Thyroid gland (tissue), 4 donors: ENCODE measurements around the gene ITPRIPL2. TPM values are rescaled to one million over a fixed set of nuclear protein-coding genes. Genes with fewer than 3 reads are reported as not detected.

Source experiments
- DNase-seq, 2 donors: peaks; one replicate each; pipeline ENCODE4 v3.0.0-alpha.2; 2019
- H3K27ac ChIP-seq, 3 donors: fragments of 200-600 bp; sonication (generic); 1 replicate in 2 of 3; 2 replicates in 1 of 3; pipeline ENCODE4 v1.5.1; 2016 to 2019; ENCODE audit warnings: mild to moderate bottlenecking in 1 of 3, moderate library complexity in 1 of 3
- H3K27me3 ChIP-seq: fragments of 200-600 bp; sonication (generic); one replicate; pipeline ENCODE4 v1.5.1; 2019
- H3K36me3 ChIP-seq, 2 donors: fragments of 200-600 bp; sonication (generic); one replicate each; pipeline ENCODE4 v1.5.1; 2016 to 2019
- H3K4me1 ChIP-seq, 2 donors: fragments of 200-600 bp; sonication (generic); one replicate each; pipeline ENCODE4 v1.5.1; 2017 to 2019
- H3K4me3 ChIP-seq, 3 donors: fragments of 200-600 bp; sonication (generic); replicated peaks in 1 of 3; 1 replicate in 2 of 3; 2 replicates in 1 of 3; pipeline ENCODE4 v1.5.1; 2016; ENCODE audit warnings: mild to moderate bottlenecking in 1 of 3
- H3K9me3 ChIP-seq: fragments of 200-600 bp; sonication (generic); one replicate; pipeline ENCODE4 v1.5.1; 2017
- CTCF ChIP-seq, 6 experiments: fragments of 200-600 bp in 3 of 6; fragments of 450-650 bp in 3 of 6; sonication (generic) in 3 of 6; IDR thresholded peaks; one replicate each; pipeline ENCODE4 v1.5.1; 2016 to 2019; ENCODE audit warnings: antibody characterized with exemption in 6 of 6, mild to moderate bottlenecking in 2 of 6, inconsistent platforms in 1 of 6, moderate library complexity in 1 of 6
- POLR2A ChIP-seq, 2 donors: fragments of 450-650 bp; IDR thresholded peaks; one replicate each; pipeline ENCODE4 v1.6.1; 2017; ENCODE audit warnings: antibody characterized with exemption in 2 of 2, mild to moderate bottlenecking in 2 of 2, moderate library complexity in 1 of 2
- WGBS, 2 donors: methylation state at CpG; one replicate each; pipeline ENCODE4 v1.1.5; 2017; 5-methylcytosine and 5-hydroxymethylcytosine counted together
- intact Hi-C: fragments of 100-400 bp; cut with DNase I; formaldehyde crosslinking; loops from one replicate; pipeline ENCODE4 v1.15.1; 2023
- total RNA-seq, 4 donors: library from RNA; depleted of rRNA; stranded (reverse); fragments of >200 nt; gene quantifications; one replicate each; pipeline ENCODE4 v1.2.3, GENCODE V29; 2016

The ITPRIPL2 gene
- total RNA-seq, 4 donors from 2014 or later: 34.2 to 47.0 (median 39.7) TPM

DNA sequence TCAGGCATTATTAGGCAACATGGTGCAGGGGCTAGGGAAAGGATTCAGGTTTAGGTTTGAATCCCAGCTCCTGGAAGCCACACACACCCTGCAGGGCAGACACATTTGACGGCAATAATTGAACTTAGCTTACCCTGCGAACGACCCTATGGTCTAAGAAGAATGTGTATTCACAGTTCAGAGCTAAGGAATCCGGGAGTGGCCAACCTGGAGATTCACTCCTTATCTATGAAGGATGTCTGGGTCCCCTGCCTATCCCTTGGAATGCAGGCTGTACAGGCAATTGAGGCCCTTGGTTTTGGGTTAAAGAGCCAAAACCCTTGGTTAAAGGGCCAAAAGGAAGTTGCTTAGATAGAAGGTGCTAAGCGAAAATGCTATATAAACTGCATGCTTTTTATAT lies 51.3 kb downstream of the ITPRIPL2 start:
- intact Hi-C loops: loop anchor here (5.0 to 10.0 kb wide), 2 partner anchors 78 to 340 kb away; no protein-coding TSS in a partner anchor

DNA sequence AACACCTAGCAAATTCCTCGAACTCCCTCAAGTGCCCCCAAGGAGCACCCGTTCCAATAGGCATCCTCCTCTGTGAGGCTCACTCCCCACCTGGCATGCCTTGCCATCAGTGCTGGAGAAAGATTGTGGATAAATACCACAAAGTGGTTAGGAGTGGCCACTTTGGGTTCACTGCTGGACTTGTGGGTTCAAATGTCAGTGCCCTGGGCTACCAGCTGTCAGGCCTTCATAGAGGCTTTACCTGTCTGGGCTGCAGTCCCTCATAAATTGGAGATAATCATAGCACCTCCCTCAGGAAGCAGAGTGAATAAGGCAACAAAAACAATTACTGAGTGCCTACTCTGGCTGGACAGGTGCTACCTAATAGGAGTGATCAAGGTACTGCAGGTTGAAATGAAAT lies 52.7 kb downstream of the ITPRIPL2 start:
- Histone ChIP-seq H3K27ac (no peak overlapping the region), H3K27me3 (no peaks in the 10 kb centered on the region), H3K9me3 (no peaks in the 10 kb centered on the region), H3K4me3 (no peak overlapping the region), H3K36me3 (no peaks in the 10 kb centered on the region), H3K4me1 (peaks cover 9 to 10% of the 10 kb centered on the region in 2 donors)
- 37 to 41% methylated on average over 2 of the region's 2 CpGs for WGBS, 2 donors
- no peak for TF ChIP-seq CTCF (IDR thresholded peaks at IDR 0.05)
- intact Hi-C loops: loop anchor here (5.0 to 10.0 kb wide), 2 partner anchors 79 to 338 kb away; no protein-coding TSS in a partner anchor
- no peak for DNase-seq

More for the DNA sequence above, 51.3 kb downstream of the ITPRIPL2 start:
- Histone ChIP-seq H3K4me1 (peaks cover 9 to 10% of the 10 kb centered on the region in 2 donors), H3K9me3 (no peaks in the 10 kb centered on the region), H3K36me3 (no peaks in the 10 kb centered on the region), H3K27ac (no peak overlapping the region), H3K27me3 (no peaks in the 10 kb centered on the region), H3K4me3 (no peak overlapping the region)
- no peak for TF ChIP-seq CTCF (IDR thresholded peaks at IDR 0.05)
- no peak for TF ChIP-seq POLR2A (IDR thresholded peaks at IDR 0.05)
- DNase-seq: no peak
- 84 to 88% methylated on average over 5 of the region's 5 CpGs for WGBS, 2 donors

DNA sequence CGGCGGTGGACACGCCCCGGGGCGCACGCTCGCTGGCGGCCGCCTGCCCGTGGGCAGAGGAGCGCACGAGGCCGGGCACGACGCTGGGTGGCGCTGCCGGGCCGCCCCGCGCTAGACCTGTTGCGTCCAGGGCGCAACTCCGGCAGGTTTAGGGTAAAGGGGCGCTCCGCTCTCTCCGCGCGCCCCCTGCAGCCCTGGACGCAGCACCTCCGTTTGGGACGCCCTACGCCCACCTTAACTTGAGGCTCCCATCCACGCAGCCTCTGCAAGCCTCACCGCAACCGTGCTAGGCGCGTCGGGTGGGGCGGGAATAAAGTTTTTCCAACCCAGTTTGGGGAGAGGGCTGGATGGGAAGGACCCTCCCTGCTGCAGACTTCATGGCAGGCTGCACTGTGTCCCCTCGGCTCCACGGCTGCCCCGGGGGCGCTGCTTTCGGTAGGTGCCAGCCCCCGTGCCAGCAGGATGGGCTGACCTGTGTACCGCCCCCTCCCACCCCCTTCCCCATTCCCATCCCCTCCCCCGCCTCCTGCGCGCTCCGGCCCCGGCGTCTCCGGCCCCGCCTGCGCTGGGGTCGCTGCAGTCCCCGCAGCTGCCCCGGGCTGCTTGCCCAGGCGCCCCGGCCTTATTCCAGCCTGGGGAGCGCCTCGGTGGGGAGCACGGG lies 54.1 kb downstream of the ITPRIPL2 start, which contains the start of gene SYT17:
SYT17 (plus strand) TSS at position 531 of the 661 bp plus-strand sequence. CDS start 407 bp downstream, outside the sequence.
- intact Hi-C loops: loop anchor here (5.0 to 10.0 kb wide), 2 partner anchors 81 to 337 kb away; no protein-coding TSS in a partner anchor
- H3K4me1 ChIP-seq: peaks cover 9 to 10% of the 10 kb centered on the region in 2 donors
- H3K27me3 ChIP-seq: no peaks in the 10 kb centered on the region
- peak; percentile 68 to 74 for DNase-seq
- H3K9me3 ChIP-seq: no peaks in the 10 kb centered on the region
- no peak for TF ChIP-seq POLR2A (IDR thresholded peaks at IDR 0.05)
- TF ChIP-seq CTCF (IDR thresholded peaks at IDR 0.05): peak; percentile 26 to 92 (median 58)
- WGBS, 2 donors: 0 to 1% methylated on average over 16 to 17 of the region's 63 CpGs
- peak within 1 kb of the TSS in 2 of 3 donors; percentile 56 to 77 for H3K27ac ChIP-seq
- no peaks in the 10 kb centered on the region for H3K36me3 ChIP-seq
- peak within 1 kb of the TSS in 2 of 3 donors; percentile 54 to 76 for H3K4me3 ChIP-seq

DNA sequence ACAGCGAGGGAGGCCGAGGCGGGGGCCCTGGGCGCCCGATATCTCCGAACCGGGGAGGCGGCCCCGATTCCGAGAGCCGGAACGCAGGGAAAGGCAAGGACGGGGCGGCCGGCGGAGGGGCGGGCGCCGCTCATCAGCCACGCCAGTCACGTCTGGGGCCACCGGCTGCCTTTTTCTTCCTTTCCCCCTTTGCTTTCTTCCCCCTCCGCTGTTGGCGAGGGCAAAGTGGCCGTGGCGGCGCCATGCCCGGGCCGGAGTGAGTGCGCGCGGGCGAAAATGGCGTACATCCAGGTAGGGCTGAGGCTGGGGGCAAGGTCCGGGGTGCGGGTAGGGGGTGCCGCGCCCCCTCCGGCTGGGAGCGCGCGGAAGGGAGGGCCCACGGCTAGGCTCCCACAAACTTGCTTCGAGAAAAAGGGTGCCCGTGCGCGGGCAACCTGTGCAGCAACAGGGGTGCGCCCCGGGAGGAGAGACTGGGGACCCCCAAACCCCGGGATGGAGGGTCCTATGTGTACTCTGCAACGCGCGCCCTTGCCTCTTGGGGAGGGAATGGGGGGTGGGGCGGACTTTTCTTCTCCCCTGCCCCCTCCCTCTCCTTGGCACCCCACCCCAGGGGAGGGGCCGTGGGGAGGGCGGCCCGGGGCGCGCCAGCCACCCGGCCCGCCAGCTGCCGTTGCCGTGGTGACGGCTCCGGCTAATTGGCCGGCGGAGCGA lies 54.8 kb downstream of the ITPRIPL2 start:
- no peaks in the 10 kb centered on the region for H3K27me3 ChIP-seq
- no peaks in the 10 kb centered on the region for H3K36me3 ChIP-seq
- H3K4me3 ChIP-seq: peak overlapping the region in 2 of 3 donors; percentile 54 to 76
- peaks cover 9 to 10% of the 10 kb centered on the region in 2 donors for H3K4me1 ChIP-seq
- intact Hi-C loops: loop anchor here (5.0 to 10.0 kb wide), 2 partner anchors 81 to 336 kb away; no protein-coding TSS in a partner anchor
- peak; percentile 57 to 61 for DNase-seq
- no peak for TF ChIP-seq POLR2A (IDR thresholded peaks at IDR 0.05)
- no peak for TF ChIP-seq CTCF (IDR thresholded peaks at IDR 0.05)
- peak overlapping the region in 2 of 3 donors; percentile 56 to 77 for H3K27ac ChIP-seq
- H3K9me3 ChIP-seq: no peaks in the 10 kb centered on the region
- WGBS, 2 donors: 0% methylated on average over 13 to 19 of the region's 68 CpGs
